HS-27A (cell line): Measurements from ENCODE around the gene FAT1.
A peak's percentile ranks its signal among the peaks of the same experiment; 100 is the strongest.

Source experiments
- DNase-seq: peaks from one replicate; pipeline ENCODE4 v3.0.0-alpha.2; 2012; ENCODE audit warnings: low read depth, missing footprints

FAT1 gene

DNA sequence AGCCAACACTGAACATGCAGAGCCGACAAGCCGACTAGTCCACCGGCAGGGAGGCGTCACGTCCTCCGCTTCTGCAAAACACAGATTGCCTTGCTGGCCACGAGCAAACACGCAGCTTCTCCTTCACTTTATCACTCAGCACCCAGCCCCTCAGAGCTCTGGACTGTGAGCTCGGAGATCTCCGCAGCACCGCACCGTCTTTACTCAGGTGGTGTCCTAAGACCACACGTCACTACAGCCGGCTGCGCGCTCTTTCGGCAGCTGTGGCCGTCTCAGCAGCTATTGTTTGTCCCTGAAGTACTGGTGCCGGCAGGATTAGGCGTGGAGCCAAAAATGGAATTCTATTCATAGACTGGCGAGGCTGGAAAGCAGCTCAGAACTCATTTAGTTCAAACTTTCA lies 72.0 kb downstream of the FAT1 start:
- no peak for DNase-seq

DNA sequence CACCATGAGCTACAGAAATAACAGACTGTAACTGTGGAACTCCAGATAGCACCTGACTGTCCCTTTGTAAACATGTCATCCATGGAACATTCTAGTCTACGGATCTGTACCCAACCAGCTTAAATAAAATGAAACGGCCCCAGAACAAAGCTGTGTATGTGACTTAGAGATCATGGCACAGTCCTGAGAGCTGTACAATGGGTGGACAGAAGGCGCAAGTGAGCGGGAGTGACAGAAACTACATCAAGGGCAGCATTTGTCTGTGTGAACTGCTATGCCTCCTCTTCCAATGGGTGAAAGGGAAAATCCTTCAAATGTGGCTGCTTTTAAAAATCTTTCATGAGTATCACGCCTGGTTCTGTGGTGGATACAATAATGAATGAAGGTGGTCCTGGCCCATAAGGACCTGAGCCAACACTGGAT lies 72.5 kb downstream of the FAT1 start:
- DNase-seq: no peak

DNA sequence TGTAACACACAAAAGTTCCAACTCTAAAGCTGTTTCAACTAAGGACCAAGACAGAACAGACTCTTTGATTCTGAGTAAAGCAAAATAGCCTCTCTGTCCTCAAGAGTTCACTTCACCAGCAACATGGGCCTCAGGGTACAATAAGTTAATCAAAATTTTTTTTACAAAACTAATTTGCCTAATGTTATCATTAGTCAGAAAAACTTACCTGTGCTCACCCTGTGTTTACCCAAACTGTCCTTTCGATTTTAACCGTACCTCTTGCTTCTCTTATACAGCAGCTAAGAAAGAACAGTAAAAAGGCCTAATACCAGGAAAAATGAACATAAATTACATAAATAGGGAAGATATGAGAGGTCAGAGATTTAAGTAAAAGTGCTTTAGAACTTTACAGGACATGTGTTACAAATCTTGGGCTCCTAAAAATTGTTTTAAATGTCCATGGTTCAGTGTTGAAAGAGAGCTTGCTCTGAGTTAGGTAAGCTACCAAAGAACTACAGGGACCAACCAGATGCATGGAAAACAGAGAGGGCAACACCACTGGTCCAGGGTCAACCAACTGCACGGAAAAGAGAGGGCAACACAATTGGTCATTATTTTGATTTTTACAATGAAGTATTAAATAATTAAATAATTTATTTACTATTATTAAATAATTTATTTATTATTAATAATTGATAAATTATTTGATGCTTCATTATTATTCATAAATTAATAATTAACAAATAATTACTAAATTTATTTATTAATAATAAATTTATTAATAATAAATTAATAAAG lies 73.1 kb downstream of the FAT1 start:
- DNase-seq: no peak

DNA sequence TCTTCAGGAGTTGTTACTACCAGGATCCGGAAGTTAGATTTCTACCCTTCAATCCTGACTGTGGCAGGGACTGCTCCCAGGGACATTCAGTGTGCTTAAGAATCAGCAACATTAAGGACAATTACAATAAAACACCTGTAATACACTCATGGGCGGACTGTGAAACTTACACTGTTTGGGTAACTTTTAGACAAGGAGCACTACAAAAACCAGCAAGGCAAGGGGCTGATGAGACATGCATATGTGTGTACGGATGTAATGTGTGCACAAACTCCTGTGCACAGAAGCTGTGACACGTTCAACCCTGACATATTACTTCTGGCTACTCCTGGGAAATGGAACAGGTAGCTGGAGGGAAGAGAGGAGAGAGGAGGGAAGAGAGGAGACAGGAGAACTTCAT lies 75.8 kb downstream of the FAT1 start:
- DNase-seq: no peak

DNA sequence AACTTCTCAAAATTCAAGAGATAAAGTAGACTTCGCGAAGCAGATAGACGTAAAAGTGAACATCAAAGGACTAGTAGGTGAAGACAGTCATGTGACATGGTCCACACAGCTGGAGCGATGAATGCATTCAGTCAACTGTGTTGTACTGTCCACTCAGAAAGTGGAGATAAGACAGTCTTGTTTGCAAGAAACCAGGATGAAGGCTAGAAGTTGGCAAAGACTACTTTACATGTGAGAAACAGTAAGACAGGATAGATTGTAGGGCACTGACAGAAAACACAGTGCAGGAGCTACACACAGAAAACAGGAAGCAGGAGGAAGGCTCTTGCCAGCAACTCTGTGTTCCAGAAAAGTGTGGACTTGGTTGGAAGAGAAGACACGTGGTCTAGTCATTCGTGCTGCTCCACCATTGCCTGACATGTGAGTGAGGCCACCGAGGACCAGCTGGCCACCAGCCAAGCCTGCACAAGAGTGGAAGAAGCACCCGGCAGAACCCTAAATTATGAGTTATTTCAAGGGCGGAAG lies 78.9 kb downstream of the FAT1 start:
- no peak for DNase-seq

DNA sequence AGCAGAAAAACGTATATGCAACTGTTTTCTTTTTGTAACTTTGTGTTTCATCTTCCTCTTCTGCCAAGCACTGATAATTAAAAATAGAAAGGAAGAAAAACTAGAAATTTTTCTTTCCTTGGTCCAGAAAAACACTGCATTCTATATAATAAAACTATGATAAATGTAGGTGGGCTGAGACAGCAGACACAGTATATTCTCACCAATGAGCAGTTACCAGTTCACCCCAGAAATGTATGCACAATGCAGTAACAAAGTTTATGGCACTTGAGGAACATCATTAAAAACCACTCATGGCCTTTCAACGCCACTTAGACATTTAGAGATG lies 79.4 kb downstream of the FAT1 start:
- DNase-seq: no peak

DNA sequence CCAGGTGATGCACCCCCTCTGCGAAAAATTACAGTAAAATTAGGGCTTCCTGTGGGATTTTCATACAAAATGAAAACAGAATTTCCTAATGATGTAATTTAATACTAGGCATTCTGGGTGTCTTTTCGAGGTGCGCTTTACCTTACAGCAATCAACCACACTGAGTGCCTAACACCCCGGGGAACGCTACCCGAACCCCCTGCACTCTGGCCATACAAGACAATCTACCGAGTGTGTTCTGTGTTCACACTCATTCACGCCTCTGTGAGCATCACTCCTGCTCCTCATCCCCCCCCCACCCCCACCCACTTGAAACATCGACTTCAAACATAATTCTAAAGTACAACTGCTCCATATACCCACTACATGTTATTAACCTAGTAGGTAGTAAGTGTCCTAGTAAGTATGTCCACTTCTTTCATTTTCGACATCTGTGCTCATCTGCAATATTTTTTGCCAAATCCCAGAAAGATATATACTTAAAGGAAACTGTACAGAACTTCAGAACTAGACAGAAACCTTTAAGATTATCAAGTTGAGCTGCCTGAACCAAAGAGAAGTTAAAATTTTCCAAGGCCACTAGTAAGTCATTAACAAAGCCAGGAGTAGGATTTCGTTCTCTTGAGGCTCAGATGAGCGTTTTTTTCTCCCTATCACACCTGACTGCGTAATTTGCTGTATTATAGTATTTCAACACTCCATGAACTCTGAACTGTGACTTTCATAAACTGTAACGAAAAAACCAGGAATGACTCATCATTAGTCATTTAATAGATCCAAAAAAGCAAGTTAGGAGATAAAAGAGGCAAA lies 80.0 kb downstream of the FAT1 start:
- DNase-seq: no peak

GRCh38 chr4:186642998-186643397 lies 80.7 kb downstream of the FAT1 start:
- no peak for DNase-seq

DNA sequence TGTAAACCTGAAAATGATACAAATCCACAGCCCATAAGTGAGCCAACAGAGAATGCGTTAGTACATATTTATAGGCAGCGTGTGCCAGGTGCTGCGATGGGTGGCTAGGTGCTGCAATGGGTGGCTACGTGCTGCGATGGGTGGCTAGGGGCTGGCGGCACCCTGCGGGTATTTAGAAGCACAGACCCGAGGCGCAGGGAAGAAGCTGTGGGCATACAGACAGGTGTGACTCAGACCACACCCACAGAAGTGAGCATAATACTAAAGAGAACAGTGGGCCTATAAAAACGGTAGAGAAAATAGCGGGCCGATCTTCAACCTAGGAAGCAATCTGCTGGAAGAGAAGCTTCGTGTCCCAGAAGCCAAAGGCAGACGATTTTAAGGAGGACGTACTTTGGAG lies 81.1 kb downstream of the FAT1 start:
- DNase-seq: no peak

GRCh38 chr4:186634591-186635128 lies 89.0 kb downstream of the FAT1 start:
- DNase-seq: no peak

DNA sequence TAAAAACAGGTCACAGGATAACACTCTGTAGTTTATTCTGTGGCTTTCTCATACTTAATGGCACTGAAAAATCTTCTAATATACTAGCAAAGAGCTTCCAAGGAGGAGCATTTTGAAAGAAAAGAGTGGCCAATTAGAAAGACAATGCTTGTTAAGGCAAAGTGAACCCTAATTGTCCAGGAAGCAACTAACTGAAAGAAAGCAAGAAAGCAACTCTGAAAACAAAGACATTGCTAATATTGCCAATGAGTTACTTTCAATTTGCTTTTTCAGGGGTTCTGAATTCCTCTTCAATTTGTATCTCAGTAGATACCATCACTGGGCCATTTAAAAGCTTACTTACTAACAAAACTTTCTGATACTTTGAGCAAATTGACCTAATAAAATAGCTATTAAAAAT lies 89.8 kb downstream of the FAT1 start:
- DNase-seq: no peak

DNA sequence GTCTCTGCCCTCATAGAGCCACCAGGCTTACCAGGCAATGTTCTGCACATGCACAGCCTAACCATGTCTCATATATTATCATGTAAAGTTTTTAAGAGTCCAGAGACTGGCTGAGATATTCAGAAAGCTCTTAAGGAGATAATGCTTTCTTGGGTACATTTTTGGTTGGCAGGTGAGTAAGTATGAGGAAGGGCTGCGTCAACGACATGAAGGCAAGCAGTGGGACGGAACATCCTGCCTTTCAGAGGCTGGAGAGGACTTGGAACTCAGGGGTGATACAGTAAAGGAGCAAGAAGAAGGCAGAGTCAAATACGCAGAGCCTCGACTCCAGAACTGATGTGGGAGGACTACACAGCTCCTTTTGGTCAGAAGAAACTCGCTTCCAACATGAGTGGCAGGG lies 93.5 kb downstream of the FAT1 start:
- no peak for DNase-seq

DNA sequence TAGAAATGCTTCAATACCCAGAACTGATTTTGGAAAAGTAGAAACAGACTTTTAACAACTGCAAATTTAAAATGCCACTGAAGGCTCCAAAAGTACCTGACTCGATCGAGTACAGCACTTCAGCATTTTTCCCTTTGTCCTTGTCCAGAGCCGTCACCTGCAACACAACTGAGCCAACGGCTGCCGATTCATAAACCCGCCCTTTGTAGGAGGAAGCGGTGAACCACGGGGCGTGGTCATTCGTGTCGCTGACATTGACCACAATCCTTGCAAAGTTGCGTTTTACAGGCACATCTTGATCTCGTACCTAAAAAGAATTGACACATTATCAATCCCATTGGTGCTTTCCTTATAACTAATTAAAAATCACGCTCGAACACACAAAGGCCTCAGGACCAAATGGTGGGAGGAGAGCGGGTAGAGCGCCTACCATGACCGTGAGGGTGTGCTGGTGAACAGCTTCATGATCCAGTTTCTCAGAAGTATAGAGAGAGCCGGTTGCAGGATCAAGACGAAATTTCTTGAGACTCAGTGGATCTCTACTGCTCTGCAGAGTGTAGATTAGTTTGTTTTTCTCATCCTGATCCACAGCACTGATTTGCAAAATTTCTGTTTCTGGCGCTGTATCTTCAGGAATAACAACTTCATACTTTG lies 95.5 kb downstream of the FAT1 start:
- no peak for DNase-seq

DNA sequence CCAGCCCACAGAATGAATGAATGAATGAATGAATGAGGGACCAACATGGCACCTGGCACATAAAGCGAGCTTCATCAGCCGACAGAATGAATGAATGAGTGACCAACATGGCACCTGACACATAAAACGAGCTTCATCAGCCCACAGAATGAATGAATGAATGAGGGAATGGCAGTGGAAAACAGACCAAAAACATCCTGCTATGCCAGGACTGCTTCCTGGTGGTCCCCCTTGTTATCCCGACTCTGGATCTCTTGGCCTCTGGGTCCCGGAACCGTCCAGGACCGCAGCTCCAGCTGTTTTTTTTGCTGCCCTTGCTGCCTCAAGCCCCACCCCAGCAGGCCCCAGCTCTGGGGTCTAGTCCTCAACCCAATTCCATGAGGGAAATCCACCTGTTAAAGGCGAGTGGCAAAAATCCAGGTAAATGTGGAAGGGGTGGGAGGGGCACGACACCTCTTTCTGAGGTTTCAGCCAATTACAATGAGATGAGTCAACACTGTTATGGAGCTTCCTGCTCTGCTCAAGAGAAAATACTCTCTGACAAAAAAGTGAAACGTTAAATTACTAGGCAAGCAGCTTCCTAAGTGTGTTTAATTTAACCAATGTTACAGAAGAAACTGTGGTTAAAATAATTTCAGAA lies 96.3 kb downstream of the FAT1 start:
- DNase-seq: no peak

- DNase-seq: peak; percentile 24
These were observed 98.7 kb downstream of the FAT1 start for GRCh38 chr4:186624951-186625350.

GRCh38 chr4:186623546-186623945 lies 100.1 kb downstream of the FAT1 start:
- DNase-seq: no peak

DNA sequence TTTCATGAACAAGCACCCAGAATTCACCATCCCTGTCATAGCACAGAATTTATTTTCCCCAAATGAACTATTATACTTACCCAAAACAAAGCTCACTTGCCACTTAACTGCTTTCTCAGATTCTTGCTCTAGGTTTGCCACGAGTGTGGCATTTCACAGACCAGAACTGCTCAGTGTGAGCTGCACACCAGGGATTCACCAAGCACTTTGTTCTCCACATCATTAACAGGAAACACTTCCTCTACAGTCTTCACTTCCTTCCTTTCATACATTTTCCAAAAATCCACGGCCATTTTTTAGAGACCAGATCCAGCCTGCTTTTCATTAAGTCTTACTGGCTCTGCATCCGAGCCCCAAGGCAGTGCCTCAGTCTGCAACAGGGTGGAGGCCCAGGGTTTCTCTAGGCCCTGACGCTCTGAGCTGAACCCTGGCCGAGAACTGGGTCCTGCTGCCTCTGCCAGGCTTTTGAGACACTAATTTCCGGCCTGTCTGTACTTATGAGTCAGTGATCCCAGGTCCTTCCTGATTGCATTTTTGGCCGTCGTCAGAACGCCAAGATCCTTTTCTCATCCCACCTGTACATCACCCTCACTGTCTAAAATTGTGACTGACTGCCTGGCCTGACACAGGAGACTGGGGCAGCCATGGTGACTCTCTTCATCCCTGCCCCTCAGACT lies 100.7 kb downstream of the FAT1 start:
- no peak for DNase-seq

DNA sequence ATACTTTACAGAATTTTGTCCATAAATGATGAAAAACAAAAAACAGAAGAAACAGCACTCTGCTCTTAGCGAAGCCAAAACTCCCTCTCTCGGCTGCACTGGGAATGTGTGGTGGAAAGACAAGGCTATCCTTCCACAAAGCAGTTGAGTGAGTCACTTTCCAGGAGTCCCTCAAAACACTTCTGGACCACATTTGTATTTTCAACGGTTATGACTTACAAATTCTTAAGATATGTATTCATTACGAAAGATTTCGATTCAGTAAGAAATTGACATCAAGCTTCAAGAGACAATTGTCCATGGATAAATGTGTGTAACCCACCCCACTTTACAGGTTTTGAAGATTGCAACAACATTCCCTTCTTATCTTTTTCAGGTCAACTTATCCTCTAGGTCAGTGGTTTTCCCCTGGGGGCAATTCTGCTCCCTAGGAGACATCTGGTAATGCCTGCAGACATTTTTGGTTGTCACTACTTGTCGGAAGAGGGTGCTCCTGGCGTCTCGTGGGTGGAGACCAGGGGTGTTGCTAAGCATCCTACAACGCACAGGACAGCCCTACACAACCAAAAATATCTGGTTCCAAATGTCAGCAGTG lies 101.6 kb downstream of the FAT1 start:
- DNase-seq: peak; percentile 41

GRCh38 chr4:186619088-186619487 lies 104.6 kb downstream of the FAT1 start:
- no peak for DNase-seq

GRCh38 chr4:186617921-186618320 lies 105.7 kb downstream of the FAT1 start:
- DNase-seq: no peak

DNA sequence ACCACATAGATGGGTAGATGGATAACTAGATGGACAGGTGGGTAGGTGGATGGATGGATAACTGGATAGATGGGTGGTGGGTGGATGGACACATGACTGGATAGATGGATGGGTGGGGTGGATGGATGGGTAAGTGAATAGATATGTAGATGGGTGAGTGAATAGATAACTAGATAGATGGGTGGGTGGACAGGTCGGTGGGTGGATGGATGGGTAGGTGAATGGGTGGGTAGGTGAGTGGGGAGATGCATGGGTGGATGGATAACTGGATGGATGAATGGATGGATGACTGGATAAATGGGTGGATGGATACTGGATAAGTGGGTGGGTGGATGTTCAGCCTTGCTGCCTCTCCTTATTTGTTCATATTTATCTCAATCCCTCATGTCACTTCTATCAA lies 116.2 kb downstream of the FAT1 start:
- DNase-seq: no peak
